Measurements from ENCODE around the gene BTG1.

- no peak for TF ChIP-seq EZH2phosphoT487 (IDR thresholded peaks at IDR 0.05; ENCODE audit: borderline replicate concordance, low read depth, low read length)
- 0 out of 2 replicates have a peak, but pooled peaks have one; percentile 8 for TF ChIP-seq CTCF (conservative IDR thresholded peaks at IDR 0.05; ENCODE audit: low read length)
These were observed 50.9 kb downstream of the BTG1 start for GRCh38 chr12:92094751-92095161.
